Kidney epithelial cell (primary cell): ENCODE results near the gene RNF32. TPM values are rescaled to one million over a fixed set of nuclear protein-coding genes. Genes with fewer than 3 reads are reported as not detected.
A peak's percentile ranks its signal among the peaks of the same experiment; 100 is the strongest.
"Not testable (repeated sequence)": the region's sequence is repeated elsewhere in the genome, so short reads cannot be mapped to it uniquely, and the experiment has no call there.

Experiments used
- DNase-seq: peaks from one replicate; pipeline ENCODE4 v3.0.0-alpha.2; 2010; ENCODE audit warnings: low read depth
- H3K27me3 ChIP-seq: 2 replicates; pipeline ENCODE4 v1.6.0; 2011; ENCODE audit warnings: low read length; ENCODE audit not compliant: control insufficient read depth, insufficient read depth
- H3K36me3 ChIP-seq: 2 replicates; pipeline ENCODE4 v1.5.1; 2011; ENCODE audit warnings: low read length; ENCODE audit not compliant: control insufficient read depth, insufficient read depth
- H3K4me3 ChIP-seq: 2 replicates; pipeline ENCODE4 v1.5.1; 2011; ENCODE audit warnings: low read depth, mild to moderate bottlenecking, control low read depth, low read length
- total RNA-seq: library from RNA; depleted of rRNA; stranded (reverse); fragments of >200 nt; gene quantifications from 2 replicates; pipeline ENCODE4 v1.2.3, GENCODE V29; 2015
- TF ChIP-seq, protein P1 (sequence below): IDR thresholded peaks from 2 replicates; pipeline ENCODE4 v1.5.1; 2011; ENCODE audit warnings: mild to moderate bottlenecking, moderate library complexity, low read length, control low read depth, inconsistent platforms; ENCODE audit not compliant: insufficient read depth, poor library complexity, severe bottlenecking

The RNF32 gene
- total RNA-seq, 1 donor from 2014 or later = 0.75 TPM

DNA sequence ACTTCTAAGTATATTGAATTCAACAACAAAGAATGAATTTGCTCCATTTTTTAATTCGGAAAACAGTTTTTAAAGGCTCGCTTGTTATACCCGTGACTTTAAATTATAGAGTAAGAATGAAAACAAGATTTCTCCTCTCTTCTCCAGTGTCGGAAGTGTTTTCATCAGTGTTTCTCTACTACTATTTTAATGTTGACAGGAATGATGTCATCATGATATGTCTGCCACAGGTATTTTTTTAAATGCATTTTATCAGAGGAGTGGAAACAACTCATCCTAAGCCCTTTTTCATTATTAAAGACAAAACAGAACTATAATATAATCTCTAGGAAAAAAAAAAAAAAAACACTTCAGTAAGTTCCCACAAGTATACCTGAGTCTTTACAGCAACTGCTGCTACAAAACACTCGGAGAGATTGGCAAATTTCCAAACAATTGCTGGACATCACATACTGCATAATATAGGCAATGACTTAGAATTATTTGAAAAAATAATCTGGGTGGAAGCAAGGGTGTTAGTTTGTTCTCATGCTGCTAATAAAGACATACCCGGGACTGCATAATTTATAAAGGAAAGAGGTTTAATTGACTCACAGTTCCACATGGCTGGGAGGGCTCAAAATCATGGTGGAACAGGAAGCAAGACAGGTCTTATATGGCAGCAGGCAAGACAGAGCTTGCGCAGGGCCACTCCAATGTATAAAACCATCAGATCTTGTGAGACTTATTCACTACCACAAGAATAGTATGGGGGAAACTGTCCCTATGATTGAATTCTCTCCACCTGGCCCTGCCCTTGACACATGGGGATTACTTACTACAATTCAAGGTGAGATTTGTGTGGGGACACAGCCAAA lies 4.8 kb upstream of the RNF32 start:
- Histone ChIP-seq H3K36me3 (no peaks in the 10 kb centered on the region), H3K4me3 (no peak overlapping the region), H3K27me3 (no peaks in the 10 kb centered on the region)
- no peak for DNase-seq
- TF ChIP-seq, protein P1, sequence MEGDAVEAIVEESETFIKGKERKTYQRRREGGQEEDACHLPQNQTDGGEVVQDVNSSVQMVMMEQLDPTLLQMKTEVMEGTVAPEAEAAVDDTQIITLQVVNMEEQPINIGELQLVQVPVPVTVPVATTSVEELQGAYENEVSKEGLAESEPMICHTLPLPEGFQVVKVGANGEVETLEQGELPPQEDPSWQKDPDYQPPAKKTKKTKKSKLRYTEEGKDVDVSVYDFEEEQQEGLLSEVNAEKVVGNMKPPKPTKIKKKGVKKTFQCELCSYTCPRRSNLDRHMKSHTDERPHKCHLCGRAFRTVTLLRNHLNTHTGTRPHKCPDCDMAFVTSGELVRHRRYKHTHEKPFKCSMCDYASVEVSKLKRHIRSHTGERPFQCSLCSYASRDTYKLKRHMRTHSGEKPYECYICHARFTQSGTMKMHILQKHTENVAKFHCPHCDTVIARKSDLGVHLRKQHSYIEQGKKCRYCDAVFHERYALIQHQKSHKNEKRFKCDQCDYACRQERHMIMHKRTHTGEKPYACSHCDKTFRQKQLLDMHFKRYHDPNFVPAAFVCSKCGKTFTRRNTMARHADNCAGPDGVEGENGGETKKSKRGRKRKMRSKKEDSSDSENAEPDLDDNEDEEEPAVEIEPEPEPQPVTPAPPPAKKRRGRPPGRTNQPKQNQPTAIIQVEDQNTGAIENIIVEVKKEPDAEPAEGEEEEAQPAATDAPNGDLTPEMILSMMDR = no peak

DNA sequence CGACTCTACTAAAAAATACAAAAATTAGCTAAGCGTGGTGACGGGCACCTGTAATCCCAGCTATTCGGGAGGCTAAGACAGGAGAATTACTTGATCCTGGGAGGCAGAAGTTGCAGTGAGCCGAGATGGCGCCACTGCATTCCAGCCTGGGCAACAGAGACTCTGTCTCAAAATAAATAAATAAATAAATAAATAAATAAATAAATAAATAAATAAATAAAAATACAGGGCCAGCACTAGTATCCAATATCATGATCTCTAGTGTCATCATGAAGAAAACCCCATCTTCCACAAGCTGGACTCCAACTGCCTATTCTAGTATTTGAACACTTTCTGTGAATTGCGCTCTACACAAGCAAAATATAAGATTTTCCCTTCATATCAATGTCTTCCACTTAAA lies 3.5 kb upstream of the RNF32 start:
- not testable (repeated sequence) for H3K4me3 ChIP-seq, H3K27me3 ChIP-seq, DNase-seq, H3K36me3 ChIP-seq

DNA sequence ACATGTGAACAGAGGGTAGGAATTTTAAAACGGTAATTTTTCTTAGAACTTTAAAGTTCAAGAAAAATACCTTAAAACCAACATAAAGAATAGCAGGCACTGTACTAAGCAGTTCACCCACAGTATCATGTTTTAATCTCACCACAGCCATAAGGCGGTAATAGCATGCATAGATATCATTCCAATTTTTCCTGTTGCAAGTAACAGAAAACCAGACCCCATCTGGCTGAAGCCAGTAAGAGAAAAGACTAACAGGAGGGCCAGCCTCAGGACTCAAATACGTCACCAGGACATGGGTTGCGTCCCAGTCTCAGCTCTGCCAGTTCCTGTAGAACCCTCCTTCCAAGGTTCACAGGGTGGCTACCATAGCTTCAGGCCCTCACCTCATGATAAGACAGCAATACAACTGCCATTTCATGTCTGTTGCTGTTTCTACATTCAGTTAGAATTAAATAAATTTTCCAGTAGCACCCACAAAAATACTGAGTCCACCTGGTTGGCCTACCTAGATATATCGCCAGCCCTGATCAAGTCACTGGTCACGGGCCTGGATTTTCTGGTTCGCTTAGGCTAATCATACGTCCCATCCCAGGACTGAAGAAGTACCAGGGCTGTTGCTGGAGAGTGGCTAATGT lies 2.0 kb upstream of the RNF32 start:
- Histone ChIP-seq H3K4me3 (no peak overlapping the region), H3K27me3 (no peaks in the 10 kb centered on the region), H3K36me3 (no peaks in the 10 kb centered on the region)
- TF ChIP-seq, protein P1 = no peak
- no peak for DNase-seq

DNA sequence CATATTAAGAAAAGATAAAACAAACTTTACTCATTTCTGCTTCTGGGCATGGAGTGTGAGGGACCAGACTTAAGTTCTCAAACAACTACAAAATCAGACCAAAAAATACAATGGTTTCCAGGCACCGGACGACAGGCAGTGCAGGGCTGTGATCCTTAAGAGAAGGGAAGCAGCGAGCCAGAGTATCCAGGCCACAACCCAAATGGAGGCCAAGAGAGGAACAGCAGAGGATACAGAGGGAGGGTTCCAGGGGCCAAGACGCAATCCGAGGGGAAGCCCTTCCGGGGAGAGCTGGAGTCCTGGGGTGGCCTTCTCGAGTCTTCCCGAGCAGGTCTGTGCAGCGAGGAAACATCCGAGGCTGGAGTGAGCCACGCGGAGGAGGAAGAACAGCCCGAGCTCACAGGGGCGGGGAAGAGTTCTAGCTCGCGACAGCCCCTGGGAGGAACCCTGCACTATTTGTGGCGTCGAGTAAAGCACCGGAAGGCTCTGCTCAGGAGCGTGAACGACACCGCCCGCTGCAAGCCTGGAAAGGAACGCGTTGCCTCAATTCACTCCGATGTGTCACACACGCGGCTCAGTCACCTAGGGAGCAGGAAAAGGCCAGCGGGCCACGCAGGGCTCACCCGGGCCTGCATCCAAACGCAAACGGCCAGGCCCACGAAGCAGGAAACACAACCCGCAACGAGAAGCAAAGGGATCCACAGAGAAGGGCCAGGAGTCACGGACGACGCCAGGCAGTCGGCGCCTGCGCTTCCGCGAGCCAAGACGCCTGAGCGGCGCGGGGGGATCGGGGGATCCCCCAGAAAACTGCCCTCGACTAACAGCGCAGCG lies 933 bp upstream of the RNF32 start:
- Histone ChIP-seq H3K4me3 (peak overlapping the region; percentile 77), H3K36me3 (no peaks in the 10 kb centered on the region), H3K27me3 (no peaks in the 10 kb centered on the region)
- TF ChIP-seq, protein P1 = no peak
- DNase-seq = no peak

DNA sequence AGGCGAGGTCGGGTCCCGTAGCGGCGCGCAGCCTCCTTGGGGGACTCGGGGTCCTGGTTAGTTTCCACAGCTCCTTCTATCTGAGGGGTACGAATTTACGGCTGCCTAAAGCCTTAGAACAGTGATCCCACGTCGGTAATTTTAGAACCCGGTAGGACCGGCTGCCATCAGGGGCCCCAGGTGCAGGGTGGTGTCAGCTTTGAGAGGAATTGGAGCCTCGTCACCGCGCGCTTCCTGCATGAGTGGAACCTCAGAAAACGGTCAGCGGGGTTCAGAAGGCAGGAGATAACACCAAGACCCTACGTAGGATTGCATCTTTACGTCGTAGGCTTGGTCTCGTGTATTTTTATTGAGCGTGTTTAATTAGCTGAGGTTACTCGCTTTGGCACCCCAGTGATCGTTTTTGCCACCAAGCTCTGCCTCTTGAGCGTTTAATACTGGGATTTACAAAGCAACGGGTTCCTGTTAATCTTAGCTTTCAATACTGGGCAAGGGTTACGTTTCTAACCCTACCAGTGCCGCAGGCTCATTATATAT lies 443 bp downstream of the RNF32 start:
- no peak for DNase-seq
- peak overlapping the region; percentile 77 for H3K4me3 ChIP-seq
- no peaks in the 10 kb centered on the region for H3K27me3 ChIP-seq
- TF ChIP-seq, protein P1 = no peak
- H3K36me3 ChIP-seq = no peaks in the 10 kb centered on the region

DNA sequence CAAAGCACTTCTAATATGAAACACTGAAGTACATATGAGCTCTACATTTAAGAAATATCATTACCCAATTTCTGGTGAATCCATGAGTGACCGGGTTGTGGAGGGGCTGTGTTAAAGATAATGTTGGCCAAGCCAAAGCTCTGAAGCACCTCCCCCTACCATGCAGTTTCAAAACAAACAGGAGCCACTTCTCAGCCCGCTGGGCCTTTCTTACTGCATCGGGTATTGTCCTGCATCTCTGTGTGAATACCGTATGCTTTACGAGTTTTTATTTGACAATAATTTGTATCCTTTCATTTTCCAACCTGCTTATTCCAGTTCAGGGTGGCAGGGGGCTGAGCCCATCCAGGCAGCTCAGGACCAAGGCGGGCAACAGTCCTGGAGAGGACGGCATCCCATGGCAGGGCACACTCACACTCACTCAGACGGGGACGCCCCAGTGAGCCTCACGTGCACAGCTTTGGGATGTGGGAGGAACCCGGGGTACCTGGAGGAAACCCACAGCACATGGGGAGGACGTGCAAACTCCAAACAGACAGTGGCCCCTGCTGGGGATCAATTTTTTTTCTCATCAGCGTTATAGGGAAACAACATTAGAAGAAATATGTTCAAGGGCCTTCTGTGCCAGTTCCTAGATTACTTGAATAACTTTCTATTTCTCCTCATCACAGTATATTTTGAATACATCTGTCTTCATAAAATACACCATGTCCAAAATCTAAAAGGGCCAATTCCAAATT lies 1.9 kb downstream of the RNF32 start:
- DNase-seq = no peak
- Histone ChIP-seq H3K36me3 (no peaks in the 10 kb centered on the region), H3K4me3 (no peak overlapping the region), H3K27me3 (no peaks in the 10 kb centered on the region)
- TF ChIP-seq, protein P1 = no peak

DNA sequence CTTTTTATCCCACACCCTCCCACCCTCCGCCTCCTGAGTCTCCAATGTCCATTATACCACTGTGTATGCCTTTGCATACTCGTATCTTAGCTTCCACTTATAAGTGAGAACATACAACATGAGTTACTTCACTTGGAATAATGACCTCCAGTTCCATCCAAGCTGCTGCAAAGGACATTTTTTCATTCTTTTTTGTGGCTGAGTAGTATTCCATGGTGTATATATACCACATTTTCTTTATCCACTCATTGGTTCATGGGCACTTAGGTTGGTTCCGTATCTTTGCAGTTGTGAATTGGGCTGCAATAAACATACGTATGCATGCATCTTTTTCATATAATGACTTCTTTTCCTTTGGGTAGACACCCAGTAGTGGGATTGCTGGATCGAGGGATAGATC lies 6.8 kb downstream of the RNF32 start:
- not testable (repeated sequence) for H3K27me3 ChIP-seq, DNase-seq, H3K36me3 ChIP-seq, H3K4me3 ChIP-seq
